ENCODE measurements around the gene CRIP3. TPM values are rescaled to one million over a fixed set of nuclear protein-coding genes. Genes with fewer than 3 reads are reported as not detected.
"Not testable (repeated sequence)": the region's sequence is repeated elsewhere in the genome, so short reads cannot be mapped to it uniquely, and the experiment has no call there.

The CRIP3 gene
- total RNA-seq, 2 donors from 2014 or later = 1.5 TPM; not detected in 1

DNA sequence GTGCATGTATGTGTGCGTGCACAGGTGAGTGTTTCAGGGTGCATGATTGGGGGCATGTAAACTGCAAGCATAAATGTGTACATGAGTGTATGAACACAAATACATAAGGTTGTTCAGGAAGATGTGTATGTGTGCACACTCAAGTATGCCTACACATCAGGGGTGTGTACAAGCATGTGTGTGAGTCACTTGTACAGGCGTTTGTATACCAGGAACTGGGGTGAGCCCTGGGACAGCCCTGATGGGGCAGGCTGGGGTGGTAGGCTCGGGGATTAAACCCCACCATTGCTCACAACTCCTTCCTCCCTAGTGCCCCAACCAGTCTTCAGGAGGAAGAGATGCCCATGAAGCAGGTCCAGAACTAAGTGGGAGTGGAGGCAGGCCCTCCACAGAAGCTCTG, 4.3 kb downstream of the CRIP3 start:
- H3K4me3 ChIP-seq = no peak overlapping the region
- no peaks in the 10 kb centered on the region for H3K9me3 ChIP-seq
- no peaks in the 10 kb centered on the region for H3K27me3 ChIP-seq
- H3K4me1 ChIP-seq = peaks cover 0 to 12% of the 10 kb centered on the region in 2 donors
- H3K27ac ChIP-seq = no peak overlapping the region
- no peak for DNase-seq (ENCODE audit: low spot score)
- no peak for TF ChIP-seq CTCF (IDR thresholded peaks at IDR 0.05)
- H3K36me3 ChIP-seq = no peaks in the 10 kb centered on the region

GRCh38 chr6:43303751-43304331, 4.8 kb downstream of the CRIP3 start:
- no peaks in the 10 kb centered on the region for H3K27me3 ChIP-seq
- DNase-seq (ENCODE audit: low spot score) = no peak
- no peaks in the 10 kb centered on the region for H3K36me3 ChIP-seq
- TF ChIP-seq CTCF (IDR thresholded peaks at IDR 0.05) = no peak
- H3K9me3 ChIP-seq = no peaks in the 10 kb centered on the region
- H3K4me3 ChIP-seq = no peak overlapping the region
- H3K27ac ChIP-seq = no peak overlapping the region
- peaks cover 0 to 10% of the 10 kb centered on the region in 2 donors for H3K4me1 ChIP-seq

DNA sequence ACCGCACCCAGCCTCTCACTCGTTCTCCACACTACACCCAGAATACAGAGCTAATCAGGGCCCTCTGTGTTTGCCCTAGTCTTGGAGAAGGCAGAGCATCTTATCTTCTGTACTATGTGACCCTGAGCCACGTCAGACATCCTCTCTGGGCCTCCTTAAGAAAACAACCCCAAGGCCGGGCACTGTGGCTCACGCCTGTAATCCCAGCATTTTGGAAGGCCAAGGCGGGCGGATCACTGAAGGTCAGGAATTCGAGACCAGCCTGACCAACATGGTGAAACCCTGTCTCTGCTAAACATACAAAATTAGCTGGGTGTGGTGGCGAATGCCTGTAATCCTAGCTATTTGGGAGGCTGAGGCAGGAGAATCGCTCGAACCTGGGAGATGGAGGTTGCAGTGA, 5.6 kb downstream of the CRIP3 start:
- H3K4me3 ChIP-seq, H3K27me3 ChIP-seq: not testable (repeated sequence)

DNA sequence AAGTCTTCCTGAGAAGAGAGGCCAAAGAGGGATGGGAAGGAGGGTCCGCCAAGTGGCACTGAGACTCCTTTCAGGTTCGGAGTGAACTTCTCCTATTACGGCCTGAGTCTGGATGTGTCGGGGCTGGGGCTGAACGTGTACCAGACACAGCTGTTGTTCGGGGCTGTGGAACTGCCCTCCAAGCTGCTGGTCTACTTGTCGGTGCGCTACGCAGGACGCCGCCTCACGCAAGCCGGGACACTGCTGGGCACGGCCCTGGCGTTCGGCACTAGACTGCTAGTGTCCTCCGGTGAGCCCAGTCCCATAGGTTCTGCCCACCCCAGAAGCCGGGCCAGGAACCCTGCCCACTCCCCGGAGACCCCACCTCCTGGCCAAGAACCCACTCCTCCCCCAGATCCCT, 6.5 kb downstream of the CRIP3 start:
- Histone ChIP-seq H3K27me3 (no peaks in the 10 kb centered on the region), H3K4me1 (no peaks in the 10 kb centered on the region), H3K36me3 (no peaks in the 10 kb centered on the region), H3K9me3 (no peaks in the 10 kb centered on the region), H3K27ac (no peak overlapping the region), H3K4me3 (no peak overlapping the region)
- DNase-seq (ENCODE audit: low spot score) = no peak
- no peak for TF ChIP-seq CTCF (IDR thresholded peaks at IDR 0.05)

More for the DNA sequence above, 5.6 kb downstream of the CRIP3 start:
- not testable (repeated sequence) for H3K4me1 ChIP-seq; H3K27ac ChIP-seq; DNase-seq (ENCODE audit: low spot score); H3K36me3 ChIP-seq; H3K9me3 ChIP-seq

- H3K4me1 ChIP-seq = no peaks in the 10 kb centered on the region
- TF ChIP-seq CTCF (IDR thresholded peaks at IDR 0.05) = no peak
- no peaks in the 10 kb centered on the region for H3K9me3 ChIP-seq
- H3K4me3 ChIP-seq = no peak overlapping the region
- H3K27me3 ChIP-seq = no peaks in the 10 kb centered on the region
- no peaks in the 10 kb centered on the region for H3K36me3 ChIP-seq
- H3K27ac ChIP-seq = no peak overlapping the region
- no peak for DNase-seq (ENCODE audit: low spot score)
Measured at GRCh38 chr6:43301081-43301870, 7.3 kb downstream of the CRIP3 start.

- H3K9me3 ChIP-seq = no peaks in the 10 kb centered on the region
- no peaks in the 10 kb centered on the region for H3K27me3 ChIP-seq
- no peak overlapping the region for H3K4me3 ChIP-seq
- no peak for TF ChIP-seq CTCF (IDR thresholded peaks at IDR 0.05)
- H3K27ac ChIP-seq = no peak overlapping the region
- DNase-seq (ENCODE audit: low spot score) = no peak
- no peaks in the 10 kb centered on the region for H3K4me1 ChIP-seq
- H3K36me3 ChIP-seq = no peaks in the 10 kb centered on the region
Measured at GRCh38 chr6:43299338-43300293, 9.0 kb downstream of the CRIP3 start.

Data from right atrium auricular region (tissue), 2 donors.